ENCODE measurements around the gene SMOC2. TPM values are rescaled to one million over a fixed set of nuclear protein-coding genes. Genes with fewer than 3 reads are reported as not detected.

The SMOC2 gene
- total and polyA plus RNA-seq, 2 of the 13 experiments (the other 11 are each of a cell fraction or from before 2014, with no cell fraction given): not detected

DNA sequence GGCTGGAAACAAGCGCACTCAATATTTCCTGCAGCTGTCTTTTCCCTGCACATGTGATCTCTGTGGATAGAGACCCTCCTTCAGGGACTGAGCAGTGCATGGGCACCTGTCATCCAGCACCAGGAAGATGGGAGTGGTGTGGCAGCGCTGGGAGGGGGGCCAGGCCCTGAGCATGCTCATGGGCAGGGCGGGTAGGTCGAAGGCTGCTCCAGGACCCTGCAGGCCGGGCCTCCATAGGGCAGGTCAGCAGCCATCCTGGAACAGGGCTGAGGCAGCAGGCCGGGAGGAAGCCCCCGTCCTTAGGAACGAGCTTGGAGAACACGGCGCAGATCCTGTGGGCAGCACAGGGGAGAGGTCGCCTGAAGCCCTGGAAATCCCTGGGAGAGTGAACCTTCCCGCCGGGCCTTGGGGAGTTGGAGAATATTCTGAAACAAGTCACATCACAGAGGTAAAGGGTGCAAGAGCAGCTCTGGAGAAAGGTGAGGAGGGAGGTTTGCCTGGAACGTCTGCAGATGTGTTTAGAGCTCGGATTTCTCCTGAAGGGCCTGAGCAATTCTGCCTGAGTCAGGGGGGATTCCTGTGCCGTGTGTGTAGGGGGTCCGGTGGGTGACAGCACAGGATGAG lies 133.2 kb downstream of the SMOC2 start (continued):
- TF ChIP-seq ZXDC (CRISPR knock-in tag; IDR thresholded peaks at IDR 0.05) (no peak), ZNF737 (CRISPR knock-in tag; IDR thresholded peaks at IDR 0.05; ENCODE audit: borderline replicate concordance) (no peak)
- TF ChIP-seq, protein P1, sequence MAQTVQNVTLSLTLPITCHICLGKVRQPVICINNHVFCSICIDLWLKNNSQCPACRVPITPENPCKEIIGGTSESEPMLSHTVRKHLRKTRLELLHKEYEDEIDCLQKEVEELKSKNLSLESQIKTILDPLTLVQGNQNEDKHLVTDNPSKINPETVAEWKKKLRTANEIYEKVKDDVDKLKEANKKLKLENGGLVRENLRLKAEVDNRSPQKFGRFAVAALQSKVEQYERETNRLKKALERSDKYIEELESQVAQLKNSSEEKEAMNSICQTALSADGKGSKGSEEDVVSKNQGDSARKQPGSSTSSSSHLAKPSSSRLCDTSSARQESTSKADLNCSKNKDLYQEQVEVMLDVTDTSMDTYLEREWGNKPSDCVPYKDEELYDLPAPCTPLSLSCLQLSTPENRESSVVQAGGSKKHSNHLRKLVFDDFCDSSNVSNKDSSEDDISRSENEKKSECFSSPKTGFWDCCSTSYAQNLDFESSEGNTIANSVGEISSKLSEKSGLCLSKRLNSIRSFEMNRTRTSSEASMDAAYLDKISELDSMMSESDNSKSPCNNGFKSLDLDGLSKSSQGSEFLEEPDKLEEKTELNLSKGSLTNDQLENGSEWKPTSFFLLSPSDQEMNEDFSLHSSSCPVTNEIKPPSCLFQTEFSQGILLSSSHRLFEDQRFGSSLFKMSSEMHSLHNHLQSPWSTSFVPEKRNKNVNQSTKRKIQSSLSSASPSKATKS (CRISPR knock-in tag; IDR thresholded peaks at IDR 0.05): no peak

DNA sequence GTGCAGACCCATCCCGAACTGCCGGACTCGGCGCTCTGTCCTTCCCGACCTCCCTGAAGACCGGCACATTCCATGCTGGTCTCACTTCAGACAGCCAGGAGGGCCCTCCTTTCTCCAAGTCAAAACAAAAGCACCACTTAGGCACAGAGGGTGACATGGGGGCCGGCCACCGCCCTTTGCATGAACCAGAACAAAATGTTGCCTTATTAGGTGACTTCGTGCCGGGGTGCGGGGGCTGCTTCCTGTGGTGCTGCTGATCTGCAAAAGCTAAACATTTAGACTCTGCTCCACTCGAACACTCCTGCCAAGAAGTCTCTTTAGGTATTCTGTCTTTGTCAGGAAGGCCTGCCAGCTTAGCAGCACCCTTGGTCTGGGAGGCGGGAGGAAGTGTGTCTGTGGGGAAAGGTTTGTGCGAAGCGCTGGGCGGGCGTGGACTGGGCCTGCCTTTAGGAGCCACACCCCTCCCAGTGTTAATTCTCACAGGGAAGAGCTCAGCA lies 133.8 kb downstream of the SMOC2 start:
- Histone ChIP-seq H3K9me3 (ENCODE audit: low read length) (no peaks in the 10 kb centered on the region), H3K36me3 (replicated peaks in 1 of 2; ENCODE audit: control insufficient read depth in 1 of 2, insufficient read depth in 2 of 2, low read length in 2 of 2) (no peaks in the 10 kb centered on the region), H3K9ac (ENCODE audit: insufficient read depth, low read depth, low read length) (no peak overlapping the region), H3K27ac (ENCODE audit: extremely low read length, insufficient read depth, low read length) (no peak overlapping the region), H3K4me3 (replicated peaks in 1 of 3; ENCODE audit: insufficient read depth in 1 of 3, low read depth in 2 of 3, low read length in 3 of 3) (no peak overlapping the region), H2AFZ (ENCODE audit: low read length) (no peak overlapping the region), H3K27me3 (ENCODE audit: control insufficient read depth in 1 of 2, insufficient read depth in 2 of 2, low read length in 2 of 2) (peaks cover 19 to 83% of the 10 kb centered on the region in 2 experiments), H4K20me1 (ENCODE audit: insufficient read depth, low read length) (no peaks in the 10 kb centered on the region), H3K79me2 (ENCODE audit: insufficient read depth, low read length) (no peaks in the 10 kb centered on the region), H3K4me1 (ENCODE audit: insufficient read depth, low read length) (no peaks in the 10 kb centered on the region), H3K4me2 (ENCODE audit: low read depth, low read length) (no peak overlapping the region)
- TF ChIP-seq TBP (CRISPR knock-in tag; IDR thresholded peaks at IDR 0.05) (no peak), ZNF781 (CRISPR knock-in tag; IDR thresholded peaks at IDR 0.05; ENCODE audit: borderline replicate concordance, not compliant biosample characterization) (no peak), ISL2 (CRISPR knock-in tag; IDR thresholded peaks at IDR 0.05) (no peak), CBX1 (IDR thresholded peaks at IDR 0.05; ENCODE audit: low read depth) (no peak)
- in situ Hi-C loops (cut with HindIII; ENCODE audit: extremely low pct_ligation_motif_present, low pct_unique_long_range_greater_than_20kb): no loop called here
- ChIA-PET POLR2A (no interaction called here), CTCF (ENCODE audit: low intra/inter-chr PET ratio, low total read pairs) (no interaction called here)
- 14% methylated on average over 8 of the region's 17 CpGs for WGBS (ENCODE audit: low lambda C conversion rate)
- ATAC-seq (no peak; the same call in 2 of the 3 replicates), DNase-seq (ENCODE audit: low spot score) (no peak), FAIRE-seq (no peak)
- no TSS peak for BruUV-seq (replicated peaks)
- intact Hi-C loops (cut with micrococcal nuclease; ENCODE audit: unreplicated experiment): no loop called here

Data from HepG2 (cell line).